GM19023 (cell line): ENCODE results near the gene CREB5.
"Not testable (repeated sequence)": the region's sequence is repeated elsewhere in the genome, so short reads cannot be mapped to it uniquely, and the experiment has no call there.

Experiments used
- ATAC-seq: cut with Tn5 transposase; IDR thresholded peaks from one replicate; pipeline ENCODE4 v1.9.1; 2021; ENCODE audit warnings: mild to moderate bottlenecking, moderate library complexity; ENCODE audit not compliant: unreplicated experiment

Gene CREB5

DNA sequence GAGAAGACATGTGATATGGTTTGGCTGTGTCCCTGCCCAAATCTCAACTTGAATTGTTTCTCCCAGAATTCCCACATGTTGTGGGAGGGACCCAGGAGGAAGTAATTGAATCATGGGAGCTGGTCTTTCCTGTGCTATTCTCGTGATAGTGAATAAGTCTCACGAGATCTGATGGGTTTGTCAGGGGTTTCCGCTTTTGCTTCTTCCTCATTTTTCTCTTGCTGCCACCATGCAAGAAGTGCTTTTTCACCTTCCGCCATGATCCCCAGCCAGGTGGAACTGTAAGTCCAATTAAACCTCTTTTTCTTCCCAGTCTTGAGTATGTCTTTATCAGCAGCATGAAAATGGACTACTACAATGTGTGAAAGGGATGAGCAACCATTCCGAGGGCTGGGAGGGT, 185.7 kb downstream of the CREB5 start:
- ATAC-seq, result not testable (repeated sequence)

DNA sequence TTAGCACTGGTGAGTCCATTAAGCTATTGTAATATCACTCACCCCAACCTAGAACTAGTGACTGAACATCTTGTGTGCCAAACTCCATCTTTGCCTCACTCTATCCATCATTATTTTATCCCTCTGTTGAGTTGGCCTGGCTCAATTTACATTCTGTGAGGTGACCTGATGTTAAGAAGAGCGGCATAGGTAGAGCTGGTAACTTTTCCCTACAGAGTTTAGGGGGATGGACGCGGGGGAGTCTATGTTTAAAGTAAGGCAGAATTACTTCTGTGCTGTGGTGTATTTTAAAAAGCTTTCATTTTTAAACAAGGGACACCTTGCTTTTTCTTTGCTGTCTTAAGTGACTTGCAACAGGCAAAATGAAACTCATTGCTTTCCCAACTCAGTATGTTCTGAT, 186.3 kb downstream of the CREB5 start:
- no peak for ATAC-seq

DNA sequence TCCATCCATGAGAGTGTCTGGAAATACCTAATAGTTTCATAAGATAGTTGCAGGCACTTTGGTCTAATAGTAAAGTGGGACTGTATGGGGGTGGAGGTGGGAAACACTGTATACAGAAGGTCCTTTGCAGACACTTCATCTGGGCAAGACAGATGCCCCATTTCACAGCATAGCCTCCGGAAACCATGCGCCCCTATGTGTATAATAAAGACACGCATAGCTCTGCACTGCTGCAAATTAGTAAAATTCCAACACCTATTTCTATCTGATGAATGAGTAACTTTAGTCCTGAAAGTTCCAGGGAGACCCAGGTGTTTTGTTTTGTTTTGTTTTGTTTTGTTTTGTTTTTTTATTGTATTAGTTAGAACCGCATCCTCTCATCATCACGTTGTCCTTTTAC, 187.1 kb downstream of the CREB5 start:
- ATAC-seq, result no peak

DNA sequence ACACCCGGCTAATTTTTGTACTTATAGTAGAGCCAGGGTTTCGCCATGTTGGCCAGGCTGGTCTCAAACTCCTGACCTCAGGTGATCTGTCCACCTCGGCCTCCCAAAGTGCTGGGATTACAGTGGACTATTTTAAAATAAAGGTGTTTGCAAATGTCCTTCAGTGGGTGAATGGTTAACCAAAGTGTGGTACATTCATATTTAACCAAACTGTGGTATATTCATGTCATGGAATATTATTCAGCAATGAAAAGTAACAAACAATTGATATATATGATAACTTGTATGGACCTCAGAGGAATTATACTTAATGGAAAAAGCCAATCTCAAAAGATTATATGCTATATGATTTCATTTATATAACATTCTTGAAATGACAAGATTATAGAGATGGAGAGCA, 190.0 kb downstream of the CREB5 start:
- ATAC-seq, result no peak

DNA sequence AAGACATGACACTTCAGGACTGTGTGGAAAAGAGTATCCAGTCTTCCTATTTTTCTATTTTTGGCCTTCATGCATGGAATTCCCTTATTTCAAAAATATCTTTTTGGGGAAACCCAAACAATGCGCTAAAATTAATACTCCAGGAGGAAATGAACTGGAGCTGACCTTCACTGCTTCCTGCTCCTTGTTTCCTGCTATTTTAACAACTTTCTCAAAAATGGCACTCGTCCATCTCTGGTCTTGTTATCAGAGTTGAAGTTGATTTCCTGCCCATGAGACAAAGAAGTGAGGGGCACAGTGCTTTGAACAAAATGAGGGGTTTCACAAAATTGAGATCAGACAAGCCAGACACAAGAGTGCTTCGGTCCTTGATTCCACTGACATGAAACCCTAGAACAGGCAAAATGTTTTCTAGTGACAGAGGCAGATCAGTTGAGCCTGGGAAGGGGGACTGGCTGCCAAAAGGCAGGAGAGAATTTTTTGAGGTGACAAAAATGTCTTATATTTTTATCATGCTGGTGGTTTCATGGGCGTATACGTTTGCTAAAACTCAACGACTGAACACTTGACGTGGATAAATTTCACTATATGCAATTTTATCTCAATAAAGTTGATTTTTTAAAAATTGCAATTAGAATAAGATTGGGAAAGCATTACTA, 193.2 kb downstream of the CREB5 start:
- no peak for ATAC-seq

DNA sequence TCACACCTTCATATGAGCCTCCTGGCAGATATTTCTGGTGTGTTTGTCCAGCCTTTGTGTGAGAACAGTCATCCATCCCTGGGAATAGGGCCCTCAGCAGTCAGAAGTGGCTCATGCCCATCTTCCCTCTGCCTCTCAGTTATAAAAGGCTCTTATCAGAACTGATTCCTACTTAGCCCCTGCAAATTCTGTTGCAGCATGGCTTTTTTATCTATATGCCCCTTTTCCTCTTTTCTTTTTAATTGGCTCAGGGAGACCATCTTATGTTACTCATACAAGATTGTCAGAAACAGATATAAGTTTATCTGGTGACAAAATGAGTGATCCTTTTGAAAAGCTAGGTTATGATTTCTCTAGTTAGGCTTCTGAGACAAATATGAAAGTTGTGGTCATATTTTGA, 194.1 kb downstream of the CREB5 start:
- no peak for ATAC-seq

DNA sequence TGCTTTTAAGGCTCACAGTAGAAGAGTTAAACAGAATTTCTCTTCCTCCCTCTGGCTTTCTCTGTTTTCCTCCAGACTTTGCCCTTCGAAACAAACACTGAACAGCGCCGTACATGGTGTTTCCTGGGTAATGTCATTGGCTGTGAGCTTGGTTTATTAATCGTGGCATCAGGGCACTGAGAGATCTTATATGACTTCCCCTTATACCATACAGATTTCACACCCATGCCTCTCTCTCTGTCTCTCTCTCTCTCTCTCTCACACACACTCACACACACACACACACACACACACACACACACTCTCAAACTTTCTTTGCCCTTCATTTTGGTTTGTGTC, 195.5 kb downstream of the CREB5 start:
- no peak for ATAC-seq

DNA sequence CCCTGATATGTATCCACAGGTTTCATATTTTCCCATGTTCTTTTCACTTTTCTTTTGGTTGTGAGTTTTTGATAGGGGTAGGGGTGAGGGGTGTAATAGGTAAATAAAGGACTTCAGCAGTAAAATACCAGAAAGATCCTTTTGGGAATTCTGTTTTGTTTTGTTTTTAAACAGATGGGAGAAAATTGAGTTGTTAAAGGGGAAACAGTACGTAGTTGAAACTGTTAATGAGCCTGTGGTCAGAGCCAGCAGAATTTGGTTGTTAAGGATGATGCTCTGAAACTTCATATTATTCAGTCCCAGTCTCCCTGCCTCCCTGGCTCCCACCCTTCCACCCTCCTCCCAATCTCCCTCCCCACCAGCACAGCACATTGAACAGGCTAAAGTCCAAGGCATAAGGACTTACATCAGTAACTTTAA, 195.9 kb downstream of the CREB5 start:
- no peak for ATAC-seq

DNA sequence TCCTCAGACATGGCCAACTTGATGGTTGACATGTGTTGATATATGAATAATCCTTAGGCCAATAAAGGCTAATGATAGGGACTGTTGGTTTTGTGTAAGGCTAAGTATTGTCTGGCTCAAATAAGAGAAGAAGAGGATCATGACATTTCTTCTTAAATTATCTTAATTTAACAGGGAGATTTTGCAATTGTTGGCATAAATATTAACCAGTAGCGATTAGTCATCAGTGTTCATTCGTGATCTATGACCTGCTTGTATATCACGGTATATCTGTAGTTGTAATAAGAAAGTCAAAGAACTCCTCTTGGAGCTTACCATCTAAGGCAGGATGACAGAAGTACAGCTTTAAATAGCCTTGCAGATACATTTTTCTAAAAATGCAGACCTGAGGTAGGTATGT, 196.4 kb downstream of the CREB5 start:
- no peak for ATAC-seq

DNA sequence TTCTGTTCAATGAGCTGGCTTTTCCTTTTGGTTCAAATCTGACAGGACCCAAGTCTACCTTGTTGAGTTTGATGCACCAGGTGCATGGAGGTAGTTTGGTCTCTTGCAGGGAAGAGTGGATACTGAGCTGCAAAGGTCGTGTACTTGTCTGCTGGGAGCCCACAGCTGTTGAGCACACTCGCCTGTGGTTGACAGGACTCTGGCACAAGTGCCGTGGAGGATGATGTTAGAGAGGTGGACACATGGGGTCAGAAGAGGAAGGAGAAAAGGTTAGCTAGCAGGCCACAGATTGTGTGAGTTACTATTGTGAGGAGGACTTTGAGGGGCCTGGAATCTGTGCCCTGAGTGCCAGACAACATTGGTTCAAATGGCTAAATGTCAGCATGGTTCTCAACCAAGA, 197.3 kb downstream of the CREB5 start:
- ATAC-seq, result no peak

DNA sequence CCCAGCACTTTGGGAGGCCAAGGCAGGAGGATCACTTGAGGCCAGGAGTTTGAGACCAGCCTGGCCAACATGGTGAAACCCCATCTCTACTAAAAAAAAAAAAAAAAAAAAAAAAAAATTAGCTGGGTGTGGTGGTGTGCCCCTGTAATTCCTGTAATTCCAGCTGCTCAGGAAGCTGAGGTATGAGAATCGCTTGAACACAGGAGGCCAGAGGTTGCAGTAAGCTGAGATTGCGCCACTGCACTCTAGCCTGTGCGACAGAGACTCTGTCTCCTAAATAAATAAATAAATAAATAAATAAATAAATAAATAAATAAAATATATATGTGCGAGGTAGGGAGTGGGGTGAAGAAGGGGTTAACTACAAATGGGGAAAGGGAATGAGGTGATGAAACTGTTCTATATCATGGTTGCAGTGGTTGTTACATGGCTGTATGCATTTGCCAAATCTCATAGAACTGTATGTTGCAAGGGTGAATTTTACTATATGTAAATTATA, 199.1 kb downstream of the CREB5 start:
- not testable (repeated sequence) for ATAC-seq

DNA sequence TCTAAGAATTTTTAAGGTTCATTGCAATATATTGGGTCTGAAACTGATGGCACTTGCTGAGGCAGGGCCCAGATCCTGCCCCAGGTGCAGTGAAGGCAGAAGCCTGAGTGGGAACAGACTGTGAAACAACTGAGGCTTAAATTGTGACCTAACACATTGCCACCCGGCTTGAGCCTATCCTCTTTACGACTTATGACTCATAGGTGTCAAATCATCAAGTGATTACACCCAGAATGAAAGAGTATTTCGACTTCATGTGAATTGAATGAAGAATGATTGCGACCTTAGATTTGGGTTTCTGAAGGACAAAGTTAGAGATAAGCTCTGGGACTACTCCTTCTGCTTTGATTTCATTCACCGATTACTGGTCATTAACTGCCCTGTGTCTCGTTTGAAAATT, 200.9 kb downstream of the CREB5 start:
- no peak for ATAC-seq

DNA sequence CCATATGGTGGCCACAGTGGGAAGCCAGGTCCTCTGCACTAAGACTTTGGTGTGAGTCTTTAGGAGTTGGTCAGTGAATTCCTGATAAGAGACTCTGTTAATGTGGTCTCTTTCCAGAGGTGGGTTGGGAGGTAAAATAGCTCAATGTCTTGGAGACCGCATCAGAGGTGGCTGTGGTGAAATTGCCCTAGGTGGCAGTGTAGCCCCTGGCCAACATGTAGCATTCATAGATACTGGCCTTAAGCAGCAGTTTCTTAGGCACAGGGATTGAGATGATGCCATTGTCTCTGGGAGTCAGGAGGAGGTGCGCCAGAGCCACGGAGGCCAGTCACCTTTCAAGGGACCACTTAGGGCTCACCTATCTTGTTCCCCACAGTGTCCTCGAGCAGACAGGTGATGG, 202.8 kb downstream of the CREB5 start:
- ATAC-seq, result no peak

DNA sequence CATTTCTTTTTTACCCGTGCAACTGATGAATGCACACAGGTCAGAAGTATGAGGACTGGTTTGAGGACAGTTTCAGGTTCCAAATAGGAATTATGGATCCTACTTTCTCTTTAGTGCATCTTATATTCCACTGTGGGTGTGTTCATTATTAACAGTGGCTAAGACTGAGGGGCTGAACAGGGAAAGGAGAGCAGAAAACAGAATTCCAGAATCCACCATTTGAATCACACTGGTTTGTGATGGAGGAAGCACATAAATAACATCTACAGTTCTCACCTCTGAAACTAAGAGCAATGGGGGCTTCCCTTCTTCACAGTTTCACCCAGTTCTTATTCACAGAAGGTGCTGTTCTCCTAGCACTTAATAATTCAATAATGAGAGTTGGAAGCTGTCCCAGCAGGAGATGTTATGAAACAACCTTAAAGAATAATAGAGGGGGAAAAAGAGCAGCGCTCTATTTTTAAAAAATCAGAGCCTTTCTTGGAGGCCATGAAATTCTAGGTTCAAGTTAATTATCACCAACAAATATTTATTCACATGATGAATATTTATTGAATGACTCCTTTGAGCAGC, 205.1 kb downstream of the CREB5 start:
- ATAC-seq, result no peak

DNA sequence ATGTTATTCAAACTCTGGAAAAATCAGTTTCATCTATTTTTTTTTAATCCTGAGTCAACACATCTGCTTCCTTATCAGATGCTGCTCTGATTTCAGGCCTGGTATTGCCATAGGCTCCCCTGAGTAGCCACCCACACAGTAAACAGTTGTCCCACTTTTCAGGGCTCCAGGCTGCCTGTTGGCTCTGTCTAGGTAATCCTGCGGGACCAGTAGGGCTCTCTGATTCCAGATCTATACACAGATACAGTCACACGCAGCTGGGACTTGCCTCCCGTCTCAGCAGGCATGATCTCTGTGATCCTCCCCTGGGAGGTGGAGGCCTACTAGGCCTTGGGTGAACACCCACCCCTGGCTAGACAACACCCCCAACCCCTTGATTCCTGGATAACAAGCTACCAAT, 206.1 kb downstream of the CREB5 start:
- ATAC-seq, result no peak

DNA sequence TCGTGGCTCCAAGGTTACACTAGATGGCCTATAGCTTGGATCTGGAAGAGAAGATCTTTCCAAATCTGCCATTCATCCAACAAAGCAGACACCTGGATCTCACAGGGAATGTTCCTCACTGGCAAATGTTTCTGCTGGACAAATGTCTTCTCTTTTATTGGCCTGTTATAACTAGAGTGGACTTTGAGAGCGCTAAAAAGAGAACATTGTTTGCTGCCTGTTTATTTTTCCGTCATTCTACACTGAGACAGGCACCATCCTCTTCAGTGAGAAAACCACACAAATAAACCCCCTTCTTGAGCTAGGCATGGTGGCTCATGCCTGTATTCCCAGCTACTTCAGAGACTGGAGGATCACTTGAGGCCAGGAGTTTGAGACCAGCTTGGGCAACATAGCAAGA, 206.9 kb downstream of the CREB5 start:
- ATAC-seq, result no peak

DNA sequence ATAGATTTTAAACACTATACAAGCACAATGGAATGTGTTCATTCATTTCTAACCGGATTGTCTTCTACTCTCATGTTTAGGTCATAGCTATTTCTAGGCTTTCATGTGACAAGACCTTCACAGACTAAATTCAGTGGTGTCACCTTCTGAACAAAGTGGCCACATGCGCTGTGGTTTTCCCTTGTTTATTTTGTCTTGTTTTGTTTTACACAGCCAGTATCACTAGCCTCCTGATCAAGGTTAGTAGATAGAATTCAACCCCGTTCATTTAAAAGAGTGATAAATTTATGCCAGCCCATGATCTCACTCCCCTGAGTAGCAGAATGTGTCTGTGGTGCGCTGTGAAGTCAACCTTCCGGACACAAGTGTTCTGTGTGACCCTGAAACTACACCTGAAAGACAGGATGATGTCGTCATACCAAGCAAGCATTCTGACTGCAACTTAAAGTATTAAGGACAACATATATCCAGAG, 209.1 kb downstream of the CREB5 start:
- no peak for ATAC-seq

DNA sequence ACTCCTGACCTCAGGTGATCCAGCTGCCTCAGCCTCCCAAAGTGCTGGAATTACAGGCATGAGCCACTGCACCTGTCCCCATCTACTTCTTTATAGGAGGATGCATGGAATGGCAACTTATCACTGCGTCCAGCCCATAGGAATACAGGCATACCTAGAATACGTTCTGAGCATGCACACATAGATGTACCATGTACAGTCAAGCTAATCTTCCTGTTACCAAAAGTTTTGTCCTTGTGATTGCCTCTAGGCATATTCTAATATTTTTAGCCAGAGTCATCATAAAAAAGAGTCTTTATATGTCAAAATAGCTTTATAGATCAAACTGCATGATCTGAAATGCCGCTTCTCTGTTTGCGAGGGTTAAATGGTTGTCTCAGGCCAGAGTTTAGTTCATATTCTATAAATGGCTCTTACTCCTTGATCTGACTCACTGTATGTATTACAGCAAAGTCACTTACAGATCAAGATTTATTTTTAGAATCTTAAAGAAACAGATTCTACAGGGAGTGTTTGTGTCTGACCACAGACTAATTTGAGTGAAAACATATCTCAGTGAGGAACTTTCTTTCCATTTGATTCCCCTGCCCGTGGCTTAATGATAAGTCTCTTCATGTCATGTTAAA, 210.9 kb downstream of the CREB5 start:
- ATAC-seq, result no peak

DNA sequence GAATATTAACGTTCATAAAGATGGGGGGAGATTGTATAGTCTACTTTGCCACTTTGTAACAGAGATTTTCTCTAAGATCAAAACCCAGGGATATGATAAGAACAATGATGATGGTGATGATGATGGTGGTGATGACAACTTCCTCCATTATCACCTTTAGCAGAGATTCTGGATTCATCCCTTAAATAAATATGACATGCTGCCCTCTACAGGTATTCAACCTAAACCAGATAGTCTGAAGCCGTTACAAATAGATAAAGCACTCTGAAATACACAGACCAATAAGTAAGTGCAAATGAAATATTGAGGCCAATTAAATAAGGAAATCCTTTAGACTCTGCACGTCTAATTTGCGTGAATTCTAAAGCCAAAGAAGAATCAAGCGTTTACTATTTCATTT, 211.5 kb downstream of the CREB5 start:
- ATAC-seq, result no peak

DNA sequence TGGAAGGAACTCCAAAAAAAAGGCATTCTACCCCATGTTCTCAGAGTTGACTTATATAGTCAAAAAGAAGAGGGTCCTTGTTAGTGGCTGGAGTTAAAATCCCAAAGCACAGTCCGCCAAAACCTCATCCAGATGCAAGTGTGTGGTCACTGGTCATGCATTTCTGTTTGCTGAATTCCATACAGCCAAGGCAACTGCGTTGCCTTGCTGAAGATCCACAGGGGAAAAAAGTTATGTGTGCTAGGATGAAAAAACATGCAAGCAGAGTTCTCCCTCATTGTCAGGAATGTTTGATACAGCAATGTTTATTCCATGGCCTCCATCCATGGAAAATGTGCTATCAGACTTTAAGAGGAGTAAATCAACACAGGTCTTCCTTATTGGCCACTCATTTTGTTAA, 213.1 kb downstream of the CREB5 start:
- no peak for ATAC-seq

DNA sequence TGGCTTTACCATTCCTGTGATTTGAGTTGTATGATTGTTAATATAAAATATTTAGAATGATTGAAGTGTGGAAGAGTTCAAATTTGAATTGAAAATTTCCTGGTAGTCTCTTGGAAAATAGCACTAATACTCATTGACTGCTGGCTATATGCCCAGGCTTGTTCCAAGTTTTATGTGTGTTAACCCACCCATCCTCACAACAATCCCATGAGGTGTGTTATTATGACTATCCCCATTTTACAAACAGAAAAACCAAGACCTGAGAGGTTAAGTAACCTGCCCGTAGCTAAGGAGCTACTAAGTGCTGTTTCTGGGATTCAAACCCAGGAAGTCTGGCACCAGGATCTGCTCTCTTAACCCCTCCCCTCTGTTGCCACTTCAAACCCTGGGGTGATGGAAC, 213.9 kb downstream of the CREB5 start:
- no peak for ATAC-seq

DNA sequence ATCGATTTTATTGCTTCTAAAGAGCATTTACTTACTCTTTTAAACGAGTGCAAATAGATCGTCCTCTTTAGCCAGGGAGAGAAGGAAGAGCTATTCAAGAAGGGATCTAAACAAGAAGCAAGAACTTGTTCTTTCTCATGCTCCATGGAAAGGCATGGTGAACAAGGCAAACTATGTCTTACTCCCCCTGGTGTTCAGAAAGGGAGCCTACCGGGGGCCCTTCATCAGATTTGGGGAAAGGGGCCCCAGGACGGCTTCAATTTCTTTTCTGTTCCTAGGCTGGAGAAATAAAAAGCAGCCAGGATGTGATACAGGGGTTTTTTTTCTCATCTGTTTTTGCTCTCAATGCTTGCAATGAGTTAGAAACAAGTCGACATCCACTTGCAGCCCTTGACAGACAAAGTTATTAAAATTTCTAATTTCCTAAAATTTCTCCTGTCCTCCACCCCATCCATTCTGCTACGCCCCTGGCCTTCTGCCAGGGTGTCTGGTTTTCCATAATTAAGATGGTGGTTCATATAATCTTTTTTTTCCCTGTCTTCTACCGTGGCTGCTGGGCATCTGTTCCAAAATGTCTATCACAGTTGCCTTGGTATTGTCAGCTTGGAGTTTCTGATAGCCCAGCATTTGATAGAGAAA, 214.4 kb downstream of the CREB5 start:
- ATAC-seq, result no peak
